Fibroblast of lung (primary cell): ENCODE measurements around the gene SLC38A6.

Experiments
- EZH2 ChIP-seq: IDR thresholded peaks from 2 replicates; pipeline ENCODE4 v1.5.1; 2012; ENCODE audit warnings: low read length, control low read depth, mild to moderate bottlenecking; ENCODE audit errors: missing control alignments
- TF ChIP-seq, protein P1 (sequence below), 2 donors: IDR thresholded peaks in 1 of 2; conservative IDR thresholded peaks in 1 of 2; 1 replicate in 1 of 2; 2 replicates in 1 of 2; pipeline ENCODE4 v1.5.1; 2011 to 2012; ENCODE audit warnings: low read length in 2 of 2, control low read depth in 1 of 2, inconsistent platforms in 1 of 2, low read depth in 1 of 2, mild to moderate bottlenecking in 1 of 2

DNA sequence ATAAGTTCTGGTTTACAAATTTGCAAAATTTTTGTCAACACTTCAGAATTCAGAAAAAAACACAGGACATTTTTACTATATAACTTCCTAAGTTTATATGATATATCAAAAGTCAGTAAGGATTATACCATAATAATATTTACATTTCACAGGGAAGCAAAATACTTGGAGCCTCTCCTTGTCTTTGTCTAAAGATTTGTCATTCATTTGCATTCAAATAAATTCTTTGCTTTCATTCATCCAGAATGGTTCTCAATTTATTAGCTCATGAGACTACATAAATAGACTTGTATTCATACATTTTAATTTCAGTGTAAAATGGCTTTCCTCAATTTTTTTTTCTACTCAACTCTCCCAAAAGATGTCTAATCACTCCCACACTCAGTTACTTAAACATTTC is 96.4 kb downstream of the SLC38A6 start:
- TF ChIP-seq, protein P1, sequence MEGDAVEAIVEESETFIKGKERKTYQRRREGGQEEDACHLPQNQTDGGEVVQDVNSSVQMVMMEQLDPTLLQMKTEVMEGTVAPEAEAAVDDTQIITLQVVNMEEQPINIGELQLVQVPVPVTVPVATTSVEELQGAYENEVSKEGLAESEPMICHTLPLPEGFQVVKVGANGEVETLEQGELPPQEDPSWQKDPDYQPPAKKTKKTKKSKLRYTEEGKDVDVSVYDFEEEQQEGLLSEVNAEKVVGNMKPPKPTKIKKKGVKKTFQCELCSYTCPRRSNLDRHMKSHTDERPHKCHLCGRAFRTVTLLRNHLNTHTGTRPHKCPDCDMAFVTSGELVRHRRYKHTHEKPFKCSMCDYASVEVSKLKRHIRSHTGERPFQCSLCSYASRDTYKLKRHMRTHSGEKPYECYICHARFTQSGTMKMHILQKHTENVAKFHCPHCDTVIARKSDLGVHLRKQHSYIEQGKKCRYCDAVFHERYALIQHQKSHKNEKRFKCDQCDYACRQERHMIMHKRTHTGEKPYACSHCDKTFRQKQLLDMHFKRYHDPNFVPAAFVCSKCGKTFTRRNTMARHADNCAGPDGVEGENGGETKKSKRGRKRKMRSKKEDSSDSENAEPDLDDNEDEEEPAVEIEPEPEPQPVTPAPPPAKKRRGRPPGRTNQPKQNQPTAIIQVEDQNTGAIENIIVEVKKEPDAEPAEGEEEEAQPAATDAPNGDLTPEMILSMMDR (conservative IDR thresholded peaks at IDR 0.05 in 1 of 2, IDR thresholded peaks at IDR 0.05 in 1 of 2; ENCODE audit: low read depth in 1 of 2, low read length in 2 of 2), result no peak
- TF ChIP-seq EZH2, result no peak
